Stimulated activated CD4-positive, alpha-beta T cell treated with anti-CD3 and anti-CD28 coated beads, TNF-alpha, amount 100 ng/mL, for 48 hours (primary cell): ENCODE results near the gene TNFRSF1B.

ENCODE experiments used
- DNase-seq, 3 donors: peaks; one replicate each; pipeline ENCODE4 v3.0.0-alpha.2; 2020; ENCODE audit warnings: low read depth in 3 of 3

The TNFRSF1B gene

DNA sequence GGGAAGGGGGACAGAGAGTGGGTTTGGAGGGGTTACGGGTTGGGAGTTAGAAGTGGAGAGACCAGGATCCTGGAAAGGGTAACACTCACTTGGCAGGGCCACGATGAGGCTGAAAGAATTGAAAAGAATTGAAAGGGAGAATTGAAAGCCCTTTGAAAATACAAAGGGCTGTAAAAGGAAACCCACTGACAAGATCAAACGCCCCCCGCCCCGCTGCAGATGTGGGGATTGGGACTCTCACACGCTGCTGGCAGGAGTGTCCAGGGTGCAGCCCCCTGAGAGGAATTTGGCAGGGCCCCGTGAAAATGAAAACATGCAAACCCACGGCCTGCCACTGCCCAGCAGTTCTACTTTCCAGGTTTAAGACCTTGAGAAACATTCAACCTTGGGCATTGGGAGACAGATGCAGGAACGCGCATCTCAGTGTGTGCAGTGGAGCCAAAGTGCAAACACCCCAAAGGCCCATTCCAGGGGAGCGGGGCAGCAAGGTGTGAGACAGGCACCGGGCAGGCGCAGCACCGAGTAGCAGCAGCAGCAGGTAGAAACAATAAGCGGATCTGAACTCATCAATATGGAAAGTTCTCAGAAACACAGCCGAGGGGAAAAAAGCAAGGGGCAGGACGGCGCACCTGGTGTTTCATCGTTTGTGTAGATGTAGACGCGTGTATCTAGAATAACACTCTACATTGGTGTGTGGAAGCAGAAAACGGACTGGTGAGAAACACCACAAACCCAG, 8.3 kb upstream of the TNFRSF1B start:
- DNase-seq = no peak

- no peak for DNase-seq
Observed at GRCh38 chr1:12159816-12160215, 7.0 kb upstream of the TNFRSF1B start.

GRCh38 chr1:12161324-12161661, 5.5 kb upstream of the TNFRSF1B start:
- DNase-seq = no peak

DNA sequence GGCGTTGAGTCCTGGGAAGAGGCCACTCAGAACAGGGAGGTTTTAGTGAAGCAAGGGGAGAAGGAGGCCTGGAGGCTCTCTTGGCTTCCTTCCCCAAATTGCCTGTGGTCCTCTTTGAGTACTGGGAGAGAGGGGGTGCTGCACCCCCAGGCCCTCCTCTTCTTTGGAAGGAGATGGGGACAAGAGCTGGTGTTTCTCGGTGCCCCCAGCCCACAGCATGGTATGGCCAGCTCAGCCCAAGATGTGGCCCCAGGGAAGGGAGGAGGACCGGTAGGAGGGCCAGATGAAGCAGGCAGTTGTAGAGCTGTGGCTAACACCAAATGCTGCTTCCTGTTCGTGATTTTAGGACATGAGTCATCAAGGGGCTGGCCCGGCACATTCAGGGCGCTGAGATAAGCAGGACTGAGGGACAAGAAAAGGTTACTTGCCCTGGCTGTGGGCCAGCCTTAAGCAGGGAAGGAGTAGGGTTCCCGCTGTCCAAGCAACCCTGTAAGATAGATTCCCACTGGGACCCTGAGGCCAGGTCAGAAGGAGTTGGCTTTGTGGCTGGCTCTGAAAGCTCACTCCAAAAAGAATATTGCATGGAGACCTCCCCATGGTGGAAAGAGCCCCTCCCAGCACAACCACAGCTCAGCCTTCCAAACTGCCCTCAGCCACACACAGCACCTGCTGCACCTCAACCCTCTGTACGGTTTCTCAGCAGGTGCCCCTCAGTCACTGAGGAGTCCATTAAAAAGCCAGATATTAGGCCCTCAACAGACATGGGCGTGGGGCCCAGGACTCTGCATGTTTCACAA, 4.9 kb upstream of the TNFRSF1B start:
- DNase-seq = peak; percentile 65 to 76 (median 65)

DNA sequence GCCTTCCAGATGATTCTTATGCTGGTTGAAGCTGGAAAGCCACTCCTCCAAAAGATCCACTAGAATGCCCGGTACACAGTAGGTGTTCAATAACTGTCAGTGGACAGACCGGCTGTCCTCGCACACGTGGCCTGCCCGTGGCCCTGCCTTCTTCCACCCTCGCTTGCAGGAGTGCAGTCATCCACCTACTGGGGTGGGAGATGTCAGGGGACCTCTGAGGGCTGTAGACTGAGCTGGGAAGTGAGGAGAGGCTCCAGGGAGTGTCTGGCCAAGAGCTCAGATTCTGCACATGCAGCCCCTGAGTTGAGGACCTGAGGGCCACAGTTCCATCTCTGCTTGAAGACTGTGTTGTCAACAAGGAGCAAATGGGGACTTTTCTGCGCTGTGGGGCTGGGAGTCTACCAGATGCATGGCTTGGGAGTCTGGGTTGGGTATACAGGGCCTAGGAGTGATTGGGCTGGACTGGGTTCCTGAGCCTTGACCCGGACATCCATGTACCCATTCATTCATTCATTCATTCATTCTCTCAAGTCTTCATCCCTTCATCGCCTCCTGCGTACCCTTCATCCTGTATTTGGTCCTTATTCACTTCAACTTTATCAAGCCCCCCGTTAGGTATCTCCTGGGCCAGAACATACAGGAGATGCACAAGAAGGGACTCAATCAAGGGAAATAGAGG, 4.2 kb upstream of the TNFRSF1B start:
- DNase-seq = no peak

- DNase-seq = no peak
Observed at GRCh38 chr1:12163210-12163609, 3.6 kb upstream of the TNFRSF1B start.

GRCh38 chr1:12164210-12164609, 2.6 kb upstream of the TNFRSF1B start:
- DNase-seq = no peak

DNA sequence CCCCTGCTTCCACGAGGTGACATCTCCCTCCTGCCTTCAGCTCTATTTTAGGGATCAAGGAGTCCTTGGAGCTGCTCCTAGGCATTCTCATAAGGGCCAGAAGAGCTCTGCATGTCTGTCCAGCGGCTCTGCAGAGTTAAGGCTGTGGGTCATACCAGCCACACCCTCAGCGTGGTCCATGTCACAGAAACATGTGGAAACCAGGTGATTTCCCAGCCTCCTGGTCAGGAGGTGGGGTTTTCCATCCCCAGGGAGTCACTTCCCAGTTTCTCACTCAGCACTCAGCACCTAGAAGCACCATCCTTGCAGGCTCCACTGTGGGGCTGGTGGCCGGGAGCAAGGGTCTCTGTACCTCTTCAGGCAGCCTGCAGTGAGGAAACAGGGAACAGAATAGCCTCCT, 1.4 kb upstream of the TNFRSF1B start:
- no peak for DNase-seq

DNA sequence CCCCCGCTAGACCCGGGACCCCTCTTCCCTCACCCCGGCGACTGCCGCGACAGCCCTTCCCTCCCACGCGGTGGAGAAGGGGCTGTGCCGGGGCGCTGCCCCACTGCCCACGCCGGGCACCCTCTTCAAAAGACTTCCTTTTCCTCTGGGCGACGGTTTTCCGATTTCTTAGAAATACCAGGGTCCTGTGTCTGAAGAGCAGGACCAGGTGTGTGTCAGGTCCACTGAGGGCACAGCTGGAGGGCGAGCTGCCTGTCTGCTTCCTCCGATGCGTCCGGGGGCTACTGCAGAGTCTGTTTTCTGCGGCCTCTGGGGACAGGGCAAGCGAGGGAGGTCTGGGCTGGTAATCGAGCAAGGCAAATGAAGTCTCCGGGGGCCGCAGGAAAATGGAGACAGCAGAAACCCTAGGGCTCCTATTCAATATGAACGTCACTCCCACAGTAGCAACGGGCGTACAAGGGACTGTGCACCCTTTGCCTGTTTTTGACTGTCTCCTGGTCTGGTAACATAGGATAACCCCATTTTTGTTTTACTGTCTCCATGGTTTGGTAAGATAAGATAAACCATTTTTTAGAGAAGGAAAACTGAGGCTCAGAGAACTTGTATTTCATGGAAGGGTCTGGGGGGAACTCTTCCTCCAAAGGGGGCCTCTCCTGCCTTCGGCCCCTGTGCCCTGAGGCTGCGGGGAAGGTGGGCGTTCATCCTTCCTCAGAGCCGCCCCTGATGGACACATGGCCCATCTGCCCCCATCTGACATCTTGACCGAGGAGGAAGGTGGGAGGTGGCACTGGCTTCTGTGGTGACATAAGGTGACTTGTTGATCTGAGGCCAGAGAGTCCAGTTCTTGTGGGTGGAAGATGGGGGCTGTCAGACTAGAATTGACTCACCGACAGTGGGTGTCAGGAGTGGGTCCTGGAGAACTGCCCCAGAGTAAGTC, 970 bp downstream of the TNFRSF1B start:
- DNase-seq = no peak

- no peak for DNase-seq
Observed at GRCh38 chr1:12168451-12169160, 1.8 kb downstream of the TNFRSF1B start.

DNA sequence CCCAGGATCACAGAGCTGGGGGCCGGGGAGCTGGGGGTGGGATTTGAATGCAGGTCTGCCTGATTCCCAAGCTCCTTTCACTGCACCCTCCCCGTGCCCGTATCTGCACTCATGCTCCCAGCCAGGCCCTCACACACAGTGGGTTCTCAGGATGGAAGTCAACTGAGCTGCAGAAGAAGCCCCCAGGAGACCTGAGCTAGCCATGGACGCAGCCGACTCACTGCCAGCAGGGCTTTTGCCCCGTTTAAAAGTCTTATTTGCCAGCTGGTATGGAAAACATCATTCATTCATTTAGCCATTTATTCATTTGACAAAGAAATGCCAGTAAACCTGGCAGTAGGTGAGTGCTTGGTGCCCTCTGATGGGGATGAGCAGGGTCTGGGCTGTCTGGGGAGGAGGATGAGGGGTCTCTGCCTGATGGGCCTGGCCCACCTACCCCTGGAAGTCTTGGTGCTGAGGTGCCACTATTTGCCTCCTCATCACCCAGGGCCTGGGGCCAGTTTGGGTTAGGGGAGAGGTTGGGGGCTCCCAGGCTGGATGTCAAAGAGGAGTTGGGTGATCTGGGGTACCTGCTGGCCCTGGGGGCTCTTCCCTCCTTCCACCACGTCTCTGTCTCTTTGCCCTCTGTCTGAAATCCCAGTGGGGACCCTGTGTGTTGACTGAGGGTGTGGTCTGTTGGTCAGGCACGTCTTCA, 2.8 kb downstream of the TNFRSF1B start:
- no peak for DNase-seq

DNA sequence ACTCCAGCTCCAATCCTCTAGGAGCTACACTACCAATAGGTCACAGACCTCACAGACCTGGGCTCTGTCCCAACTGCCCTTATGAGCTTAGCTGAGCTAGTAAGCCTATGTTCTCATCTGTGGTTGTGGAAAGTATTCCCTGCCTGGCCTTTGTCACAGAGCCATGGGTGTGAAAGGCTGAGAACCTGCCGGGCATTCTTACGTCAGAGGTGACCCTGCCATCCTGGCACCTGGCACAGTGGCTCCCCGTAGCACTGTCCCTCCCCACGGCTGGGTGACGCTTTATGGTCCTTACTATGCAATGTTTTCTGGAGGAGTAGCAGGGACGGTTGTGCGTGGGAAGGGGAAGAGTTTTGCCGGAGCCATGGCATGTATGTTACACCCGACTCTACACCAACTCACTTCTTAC, 3.5 kb downstream of the TNFRSF1B start:
- no peak for DNase-seq

GRCh38 chr1:12171206-12172041, 4.6 kb downstream of the TNFRSF1B start:
- DNase-seq = no peak

GRCh38 chr1:12172042-12172851, 5.5 kb downstream of the TNFRSF1B start:
- DNase-seq = no peak

- DNase-seq = no peak
Observed at GRCh38 chr1:12173041-12173509, 6.3 kb downstream of the TNFRSF1B start.

DNA sequence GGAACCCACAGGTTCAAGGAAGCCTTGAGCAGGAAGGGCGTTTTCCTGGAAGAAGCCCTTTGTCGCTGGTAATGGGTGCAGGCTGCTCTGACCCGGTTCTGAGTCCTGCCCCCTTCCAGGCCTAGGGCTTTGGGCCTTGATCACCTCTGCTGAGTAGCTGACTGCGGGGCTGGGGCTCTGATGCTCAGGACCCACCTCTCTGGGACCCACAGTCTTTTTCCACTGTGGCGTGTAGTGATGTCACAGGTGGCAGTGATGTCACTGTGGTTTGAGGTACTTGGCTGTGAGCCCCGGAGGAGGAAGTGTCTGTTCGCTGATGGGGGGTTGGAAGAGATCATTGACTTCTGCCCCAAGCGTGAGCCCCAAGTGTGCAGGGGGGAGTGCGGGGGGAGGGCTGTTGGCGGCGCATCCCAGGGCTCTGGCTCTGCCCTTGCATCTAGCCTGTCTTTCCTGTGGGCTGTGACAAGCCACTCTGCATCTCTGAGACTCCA, 6.9 kb downstream of the TNFRSF1B start:
- DNase-seq = peak; percentile 70 to 77 (median 77)

DNA sequence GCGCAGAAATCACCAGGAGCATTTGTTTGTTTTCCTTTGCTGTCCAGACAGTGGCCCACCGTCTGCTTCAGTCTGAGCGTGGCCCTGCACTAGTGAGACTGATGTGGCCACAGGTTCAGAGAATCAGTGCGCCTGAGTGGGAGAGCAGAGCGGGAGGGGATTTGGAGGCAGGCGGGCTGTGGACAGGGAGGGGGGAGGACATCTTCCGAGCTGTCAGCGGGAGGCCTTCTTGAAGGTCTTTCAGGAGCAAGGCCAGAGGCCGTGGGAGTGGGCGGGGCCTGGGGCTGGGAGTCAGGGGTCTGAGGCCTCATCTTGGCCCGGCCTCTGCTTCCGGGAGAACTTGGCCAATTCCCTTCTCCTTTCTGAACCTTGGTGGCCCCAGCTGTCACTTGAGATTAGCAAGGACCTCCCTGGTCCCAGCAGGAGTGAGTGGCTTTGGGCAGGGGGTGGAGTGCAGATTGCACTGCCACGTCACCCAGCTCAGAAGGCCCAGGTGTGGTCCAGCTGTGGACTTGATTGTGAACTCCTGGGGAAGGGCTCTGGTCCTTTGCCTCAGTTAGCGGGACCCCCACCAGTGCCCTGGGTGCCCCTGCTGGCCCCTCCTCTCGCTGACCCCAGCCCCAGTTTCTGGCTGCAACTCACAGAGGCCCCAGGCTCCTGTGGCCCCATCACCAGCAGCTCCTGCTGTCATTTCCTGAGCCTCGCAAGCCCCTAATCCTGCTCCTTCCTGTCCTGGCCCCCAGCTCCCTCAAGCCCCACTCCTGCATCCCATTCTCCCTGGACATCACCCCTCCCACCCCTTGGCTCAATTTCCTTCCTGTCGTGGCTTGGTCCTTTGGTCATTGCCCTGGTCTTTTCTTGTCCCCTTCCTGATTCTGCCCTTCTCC, 8.4 kb downstream of the TNFRSF1B start:
- DNase-seq = no peak
